Right lobe of liver (tissue), 6 donors: ENCODE measurements around the gene COPA. TPM values are rescaled to one million over a fixed set of nuclear protein-coding genes. Genes with fewer than 3 reads are reported as not detected.
A peak's percentile ranks its signal among the peaks of the same experiment; 100 is the strongest.

Source experiments
- ATAC-seq, 4 donors: fragments of 200-7000 bp; cut with Tn5 transposase; one replicate each; pipeline ENCODE4 v1.9.1; 2020; ENCODE audit warnings: mild to moderate bottlenecking in 4 of 4, moderate library complexity in 4 of 4
- DNase-seq, 3 donors: peaks; one replicate each; pipeline ENCODE4 v3.0.0-alpha.2; 2020
- H3K27ac ChIP-seq, 3 donors: fragments of 200-600 bp; one replicate each; pipeline ENCODE4 v1.8.0; 2022
- H3K27me3 ChIP-seq, 2 donors: fragments of 200-600 bp; one replicate each; pipeline ENCODE4 v1.8.0; 2022
- H3K36me3 ChIP-seq, 4 donors: fragments of 200-600 bp; sonication (generic) in 1 of 4; one replicate each; pipeline versions ENCODE4 v1.5.1 to v1.8.0; 2017 to 2022; ENCODE audit warnings: control low read depth in 1 of 4
- H3K4me1 ChIP-seq, 4 donors: fragments of 200-600 bp; sonication (generic) in 1 of 4; one replicate each; pipeline versions ENCODE4 v1.5.1 to v1.8.0; 2017 to 2022; ENCODE audit warnings: control low read depth in 1 of 4
- H3K4me3 ChIP-seq, 3 donors: fragments of 200-600 bp; one replicate each; pipeline ENCODE4 v1.8.0; 2022
- H3K9me3 ChIP-seq, 4 donors: fragments of 200-600 bp; sonication (generic) in 1 of 4; one replicate each; pipeline versions ENCODE4 v1.5.1 to v1.8.0; 2017 to 2022; ENCODE audit warnings: control low read depth in 1 of 4
- POLR2A ChIP-seq: fragments of 450-650 bp; IDR thresholded peaks from one replicate; pipeline ENCODE4 v1.6.1; 2017; ENCODE audit warnings: antibody characterized with exemption, mild to moderate bottlenecking
- WGBS: methylation state at CpG from one replicate; pipeline ENCODE4 v1.1.6; 2018; ENCODE audit warnings: low coverage, low lambda C conversion rate; ENCODE audit not compliant: insufficient coverage; ENCODE audit errors: missing lambda C conversion rate; 5-methylcytosine and 5-hydroxymethylcytosine counted together
- intact Hi-C, 2 donors: fragments of 100-400 bp; cut with DNase I; formaldehyde crosslinking; loops; one replicate each; pipeline versions ENCODE4 v1.11.2 to v1.14.1; 2022
- total RNA-seq, 6 experiments: library from RNA; depleted of rRNA in 2 of 6; stranded (reverse); fragments of >200 nt in 2 of 6; fragmentation: NEBNext Ultra II Directional in 3 of 6; extraction: Animal tissue kit (Norgen Biotek cat#: 25700) in 3 of 6; gene quantifications; one replicate each; pipeline versions ENCODE4 v1.1.0 to v1.2.4, GENCODE V29; 2016 to 2023
- TF ChIP-seq, protein P1 (sequence below), 4 donors: fragments of 200-600 bp in 3 of 4; fragments of 450-650 bp in 1 of 4; IDR thresholded peaks; one replicate each; pipeline versions ENCODE4 v1.5.1 to v1.8.0; 2016 to 2022; ENCODE audit warnings: antibody characterized with exemption in 4 of 4, mild to moderate bottlenecking in 2 of 4
- donor health status: DM: no; HTN: yes; CAD: no.
- donor health status: DM: no; HTN: no; CAD: no.
- donor health status: DM: no; HTN: no; CAD: no.
- donor health status: DM: no; HTN: yes; CAD: no.
- donor health status: DM: no; HTN: yes; CAD: no.

COPA gene
- total RNA-seq, 6 experiments from 2014 or later, result 75.5 to 109 (median 103) TPM

DNA sequence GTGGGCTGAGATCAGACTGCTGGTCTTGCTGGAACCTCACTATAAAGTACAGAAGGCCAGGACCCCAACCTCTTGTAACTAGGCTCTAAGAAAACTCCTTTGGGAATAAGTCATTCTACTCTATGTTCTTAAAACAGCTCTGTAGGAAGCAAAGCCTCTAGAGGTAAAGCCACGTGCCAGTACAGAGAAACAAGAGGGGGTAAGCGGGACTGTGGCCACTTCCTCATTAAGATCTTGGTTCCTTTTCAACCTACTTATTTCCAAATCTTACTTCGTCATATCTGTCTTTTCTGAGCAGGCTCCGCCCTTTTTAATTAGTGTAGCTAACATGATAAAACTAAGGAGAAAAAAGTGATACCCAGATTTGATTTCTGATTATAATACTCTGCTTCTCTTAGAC is 3.9 kb upstream of the COPA start:
- H3K9me3 ChIP-seq, result no peaks in the 10 kb centered on the region
- TF ChIP-seq, protein P1, sequence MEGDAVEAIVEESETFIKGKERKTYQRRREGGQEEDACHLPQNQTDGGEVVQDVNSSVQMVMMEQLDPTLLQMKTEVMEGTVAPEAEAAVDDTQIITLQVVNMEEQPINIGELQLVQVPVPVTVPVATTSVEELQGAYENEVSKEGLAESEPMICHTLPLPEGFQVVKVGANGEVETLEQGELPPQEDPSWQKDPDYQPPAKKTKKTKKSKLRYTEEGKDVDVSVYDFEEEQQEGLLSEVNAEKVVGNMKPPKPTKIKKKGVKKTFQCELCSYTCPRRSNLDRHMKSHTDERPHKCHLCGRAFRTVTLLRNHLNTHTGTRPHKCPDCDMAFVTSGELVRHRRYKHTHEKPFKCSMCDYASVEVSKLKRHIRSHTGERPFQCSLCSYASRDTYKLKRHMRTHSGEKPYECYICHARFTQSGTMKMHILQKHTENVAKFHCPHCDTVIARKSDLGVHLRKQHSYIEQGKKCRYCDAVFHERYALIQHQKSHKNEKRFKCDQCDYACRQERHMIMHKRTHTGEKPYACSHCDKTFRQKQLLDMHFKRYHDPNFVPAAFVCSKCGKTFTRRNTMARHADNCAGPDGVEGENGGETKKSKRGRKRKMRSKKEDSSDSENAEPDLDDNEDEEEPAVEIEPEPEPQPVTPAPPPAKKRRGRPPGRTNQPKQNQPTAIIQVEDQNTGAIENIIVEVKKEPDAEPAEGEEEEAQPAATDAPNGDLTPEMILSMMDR (IDR thresholded peaks at IDR 0.05), result no peak
- TF ChIP-seq POLR2A, result no peak
- H3K27me3 ChIP-seq, result no peaks in the 10 kb centered on the region
- H3K4me3 ChIP-seq, result no peak overlapping the region
- peak overlapping the region in 1 of 3 donors; percentile 6 for H3K27ac ChIP-seq
- intact Hi-C loops, result no loop called here
- ATAC-seq, result peak in 1 of 4 donors; percentile 8
- peaks cover 0 to 32% (median 19%) of the 10 kb centered on the region in 4 donors for H3K36me3 ChIP-seq
- H3K4me1 ChIP-seq, result peaks cover 0 to 13% (median 4%) of the 10 kb centered on the region in 4 donors
- WGBS, result 46% methylated on average over 4 of the region's 4 CpGs
- DNase-seq, result no peak

DNA sequence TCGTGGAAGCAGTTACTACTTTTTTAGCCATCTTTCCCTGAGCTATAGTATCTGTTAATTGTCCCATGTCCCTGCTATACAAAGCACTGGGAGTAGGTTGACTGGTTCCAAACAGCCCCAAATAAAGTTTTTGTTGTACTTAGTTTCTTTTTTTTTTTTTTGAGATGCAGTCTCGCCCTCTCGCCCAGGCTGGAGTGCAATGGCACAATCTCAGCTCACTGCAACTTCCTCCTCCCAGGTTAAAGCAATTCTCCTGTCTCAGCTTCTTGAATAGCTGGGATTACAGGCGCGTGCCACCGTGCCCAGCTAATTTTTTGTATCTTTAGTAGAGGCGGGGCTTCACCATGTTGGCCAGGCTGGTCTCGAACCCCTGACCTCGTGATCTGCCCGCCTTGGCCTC is 3.4 kb upstream of the COPA start:
- peaks cover 0 to 27% (median 17%) of the 10 kb centered on the region in 4 donors for H3K36me3 ChIP-seq
- H3K27me3 ChIP-seq, result no peaks in the 10 kb centered on the region
- intact Hi-C loops, result no loop called here
- no peak for TF ChIP-seq POLR2A
- TF ChIP-seq, protein P1 (IDR thresholded peaks at IDR 0.05), result no peak
- no peak for DNase-seq
- 70% methylated on average over 8 of the region's 10 CpGs for WGBS
- peaks cover 0 to 18% (median 6%) of the 10 kb centered on the region in 4 donors for H3K4me1 ChIP-seq
- H3K27ac ChIP-seq, result peak overlapping the region in 1 of 3 donors; percentile 6
- no peak overlapping the region for H3K4me3 ChIP-seq
- no peaks in the 10 kb centered on the region for H3K9me3 ChIP-seq
- ATAC-seq, result no peak

DNA sequence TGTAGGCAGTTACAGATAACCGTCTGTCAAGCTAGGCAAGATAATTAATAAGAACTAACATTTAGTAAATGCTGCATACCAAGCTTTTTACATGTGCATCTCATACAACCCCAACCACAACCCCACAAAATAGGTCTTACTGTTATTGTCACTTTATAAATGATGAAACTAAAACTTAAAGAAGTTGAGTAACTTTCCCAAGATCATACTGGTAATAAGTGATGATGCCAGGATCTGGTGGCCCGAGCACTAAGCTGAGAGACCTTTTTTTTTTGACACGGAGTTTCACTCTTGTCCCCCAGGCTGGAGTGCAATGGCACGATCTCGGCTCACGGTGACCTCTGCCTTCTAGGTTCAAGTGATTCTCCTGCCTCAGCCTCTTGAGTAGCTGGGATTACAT is 1.9 kb upstream of the COPA start:
- intact Hi-C loops, result no loop called here

DNA sequence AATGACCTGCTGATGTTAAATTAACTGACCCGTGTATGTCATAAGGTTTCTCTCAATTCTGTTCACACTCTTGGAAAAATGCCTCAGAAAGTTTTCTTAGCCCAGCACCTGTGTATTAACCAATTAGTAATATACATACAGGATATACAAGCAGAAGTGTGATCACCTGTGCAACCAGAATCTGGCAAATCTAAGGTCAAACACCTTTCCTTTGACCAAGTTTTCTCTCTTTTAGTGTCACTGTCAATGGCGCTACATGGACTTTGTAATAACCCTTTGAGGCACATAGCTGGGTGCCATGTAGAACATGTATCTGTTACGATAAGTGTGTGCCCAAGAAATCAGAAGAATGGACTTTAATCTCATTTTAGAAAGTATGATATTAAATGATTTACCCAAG is 1.2 kb upstream of the COPA start:
- H3K27ac ChIP-seq, result peak overlapping the region in 1 of 3 donors; percentile 90

More for the DNA sequence above, 1.9 kb upstream of the COPA start:
- H3K36me3 ChIP-seq, result peaks cover 0 to 16% (median 6%) of the 10 kb centered on the region in 4 donors
- H3K4me1 ChIP-seq, result peaks cover 0 to 28% (median 9%) of the 10 kb centered on the region in 4 donors
- H3K9me3 ChIP-seq, result no peaks in the 10 kb centered on the region
- DNase-seq, result no peak
- 95% methylated on average over 6 of the region's 6 CpGs for WGBS
- TF ChIP-seq, protein P1 (IDR thresholded peaks at IDR 0.05), result no peak
- TF ChIP-seq POLR2A, result no peak
- no peaks in the 10 kb centered on the region for H3K27me3 ChIP-seq
- no peak for ATAC-seq
- no peak overlapping the region for H3K4me3 ChIP-seq
- H3K27ac ChIP-seq, result no peak overlapping the region

More for the DNA sequence above, 1.2 kb upstream of the COPA start:
- Histone ChIP-seq H3K9me3 (no peaks in the 10 kb centered on the region), H3K4me3 (peak overlapping the region; percentile 73 to 95 (median 88)), H3K36me3 (peaks cover 0 to 19% (median 6%) of the 10 kb centered on the region in 4 donors), H3K27me3 (no peaks in the 10 kb centered on the region), H3K4me1 (peaks cover 0 to 28% (median 9%) of the 10 kb centered on the region in 4 donors)
- ATAC-seq (no peak), DNase-seq (no peak)
- intact Hi-C loops, result no loop called here
- TF ChIP-seq POLR2A, result no peak
- TF ChIP-seq, protein P1 (IDR thresholded peaks at IDR 0.05), result no peak
- 50% methylated on average over 3 of the region's 3 CpGs for WGBS
